ENCODE data around the gene MTUS2. TPM values are rescaled to one million over a fixed set of nuclear protein-coding genes. Genes with fewer than 3 reads are reported as not detected.
A peak's percentile ranks its signal among the peaks of the same experiment; 100 is the strongest.

MTUS2 gene
- polyA plus RNA-seq, 2 of the 4 experiments (the other 2 are of a cell fraction) = not detected

- POLR2A ChIA-PET = no interaction called here
Measured at GRCh38 chr13:29161676-29162075, 341.5 kb downstream of the MTUS2 start.

GRCh38 chr13:29162638-29163235 is 342.6 kb downstream of the MTUS2 start:
- Histone ChIP-seq H3K4me3 (no peak overlapping the region), H3K9me3 (no peaks in the 10 kb centered on the region), H3K4me2 (peak overlapping the region; percentile 17; the same call in 1 of the 3 replicates), H3K4me1 (no peaks in the 10 kb centered on the region), H3K27ac (no peak overlapping the region)
- FAIRE-seq = no peak
- ChIA-PET POLR2A (no interaction called here), CTCF (no interaction called here)
- TF ChIP-seq CHD2 (IDR thresholded peaks at IDR 0.05; ENCODE audit: low read length, partially characterized antibody) (no peak), RAD21 (conservative IDR thresholded peaks at IDR 0.05 in 1 of 2, IDR thresholded peaks at IDR 0.05 in 1 of 2) (no peak), RNF2 (IDR thresholded peaks at IDR 0.05; ENCODE audit: borderline replicate concordance, low read depth) (no peak), MAX (IDR thresholded peaks at IDR 0.05) (no peak), MAFK (IDR thresholded peaks at IDR 0.05; ENCODE audit: partially characterized antibody) (peak; percentile 53), HEYL (CRISPR knock-in tag; IDR thresholded peaks at IDR 0.05) (no peak)
- ATAC-seq = peak in 1 of 2 experiments; percentile 62; a peak in 3 of 6 replicates
- WGBS (ENCODE audit: missing lambda C conversion rate) = 23% methylated on average over 6 of the region's 6 CpGs
- DNase-seq (ENCODE audit: low read depth in 1 of 2, low spot score in 1 of 2) = peak in 1 of 2 experiments; percentile 30

More at GRCh38 chr13:29161676-29162075, 341.5 kb downstream of the MTUS2 start:
- Histone ChIP-seq H3K9me3 (no peaks in the 10 kb centered on the region), H3K4me1 (no peaks in the 10 kb centered on the region), H3K4me2 (no peak overlapping the region), H3K4me3 (no peak overlapping the region), H3K27ac (no peak overlapping the region)
- no peak for DNase-seq (ENCODE audit: low read depth in 1 of 2, low spot score in 1 of 2)
- FAIRE-seq = no peak
- CTCF ChIA-PET = no interaction called here
- no peak for TF ChIP-seq CHD2 (IDR thresholded peaks at IDR 0.05; ENCODE audit: low read length, partially characterized antibody)
- no peak for TF ChIP-seq FOSB (CRISPR knock-in tag; IDR thresholded peaks at IDR 0.05)
- TF ChIP-seq RNF2 (IDR thresholded peaks at IDR 0.05; ENCODE audit: borderline replicate concordance, low read depth) = no peak
- no peak for TF ChIP-seq ATOH8 (CRISPR knock-in tag; IDR thresholded peaks at IDR 0.05; ENCODE audit: low read depth)
- no peak for TF ChIP-seq CBX2 (IDR thresholded peaks at IDR 0.05; ENCODE audit: borderline replicate concordance, low read depth)
- no peak for TF ChIP-seq BHLHE40 (IDR thresholded peaks at IDR 0.05; ENCODE audit: low read depth, low read length)
- no peak for TF ChIP-seq CEBPB (IDR thresholded peaks at IDR 0.05)
- TF ChIP-seq HOXB5 (CRISPR knock-in tag; IDR thresholded peaks at IDR 0.05) = no peak
- TF ChIP-seq CHD4 (IDR thresholded peaks at IDR 0.05; ENCODE audit: borderline replicate concordance) = no peak
- no peak for TF ChIP-seq JUNB (IDR thresholded peaks at IDR 0.05)
- TF ChIP-seq EP300 (IDR thresholded peaks at IDR 0.05) = no peak
- no peak for TF ChIP-seq MAX (IDR thresholded peaks at IDR 0.05)
- no peak for TF ChIP-seq RAD21 (conservative IDR thresholded peaks at IDR 0.05 in 1 of 2, IDR thresholded peaks at IDR 0.05 in 1 of 2)
- TF ChIP-seq HOXB13 (CRISPR knock-in tag; IDR thresholded peaks at IDR 0.05; ENCODE audit: low read depth) = no peak
- no peak for TF ChIP-seq HMGXB4 (CRISPR knock-in tag; IDR thresholded peaks at IDR 0.05; ENCODE audit: borderline replicate concordance)
- no peak for TF ChIP-seq ZNF302 (CRISPR knock-in tag; IDR thresholded peaks at IDR 0.05)
- TF ChIP-seq MAZ (IDR thresholded peaks at IDR 0.05; ENCODE audit: borderline replicate concordance, low read depth, low read length) = no peak
- no peak for TF ChIP-seq SMC3 (IDR thresholded peaks at IDR 0.05)
- TF ChIP-seq CTCF (IDR thresholded peaks at IDR 0.05) = no peak
- ATAC-seq = no peak
- 34% methylated on average over 6 of the region's 6 CpGs for WGBS (ENCODE audit: missing lambda C conversion rate)
